GM18907 (cell line): Measurements from ENCODE around the gene FOXL3.
"Not testable (repeated sequence)": the region's sequence is repeated elsewhere in the genome, so short reads cannot be mapped to it uniquely, and the experiment has no call there.

Experiments
- ATAC-seq: cut with Tn5 transposase; IDR thresholded peaks from one replicate; pipeline ENCODE4 v1.9.1; 2021; ENCODE audit warnings: mild to moderate bottlenecking, moderate library complexity; ENCODE audit not compliant: unreplicated experiment

FOXL3 gene

GRCh38 chr7:289756-290553, at the start of gene FOXL3:
FOXL3 (plus strand) TSS chr7:290170; CDS start chr7:290170, 0 bp downstream.
- ATAC-seq: no peak

- no peak for ATAC-seq
Measured at GRCh38 chr7:240887-241421, 49.0 kb upstream of the FOXL3 start.

- ATAC-seq: no peak
Measured at GRCh38 chr7:241513-241912, 48.5 kb upstream of the FOXL3 start.

GRCh38 chr7:242826-243579, 47.0 kb upstream of the FOXL3 start:
- not testable (repeated sequence) for ATAC-seq

GRCh38 chr7:243580-243978, 46.4 kb upstream of the FOXL3 start:
- not testable (repeated sequence) for ATAC-seq

- ATAC-seq: no peak
Measured at GRCh38 chr7:244974-245373, 45.0 kb upstream of the FOXL3 start.

GRCh38 chr7:245574-246295, 44.2 kb upstream of the FOXL3 start:
- ATAC-seq: no peak

GRCh38 chr7:246451-246850, 43.5 kb upstream of the FOXL3 start:
- ATAC-seq: no peak

- ATAC-seq: no peak
Measured at GRCh38 chr7:247181-247580, 42.8 kb upstream of the FOXL3 start.

GRCh38 chr7:247636-248035, 42.3 kb upstream of the FOXL3 start:
- ATAC-seq: no peak

- ATAC-seq: no peak
Measured at GRCh38 chr7:248732-249435, 41.1 kb upstream of the FOXL3 start.

- no peak for ATAC-seq
Measured at GRCh38 chr7:249989-250388, 40.0 kb upstream of the FOXL3 start.

- ATAC-seq: no peak
Measured at GRCh38 chr7:250523-250922, 39.4 kb upstream of the FOXL3 start.

- no peak for ATAC-seq
Measured at GRCh38 chr7:251005-251404, 39.0 kb upstream of the FOXL3 start.

- ATAC-seq: no peak
Measured at GRCh38 chr7:251446-252175, 38.4 kb upstream of the FOXL3 start.

GRCh38 chr7:252216-252965, 37.6 kb upstream of the FOXL3 start:
- ATAC-seq: no peak

- ATAC-seq: no peak
Measured at GRCh38 chr7:252981-253380, 37.0 kb upstream of the FOXL3 start.

GRCh38 chr7:253581-254336, 36.2 kb upstream of the FOXL3 start:
- no peak for ATAC-seq
